Neural crest cell (in vitro differentiated cells): ENCODE results near the gene BCKDHB. TPM values are rescaled to one million over a fixed set of nuclear protein-coding genes. Genes with fewer than 3 reads are reported as not detected.
"Not testable (repeated sequence)": the region's sequence is repeated elsewhere in the genome, so short reads cannot be mapped to it uniquely, and the experiment has no call there.

ENCODE experiments used
- DNase-seq: peaks from one replicate; pipeline ENCODE4 v3.0.0; 2021; ENCODE audit warnings: low read depth, mixed read lengths, low spot score
- H3K27ac Mint-ChIP-seq: one replicate; pipeline ENCODE4 v1.8.0; 2021; ENCODE audit warnings: mild to moderate bottlenecking, mixed read lengths; ENCODE audit not compliant: unreplicated experiment
- H3K27me3 Mint-ChIP-seq: 2 replicates; pipeline ENCODE4 v1.8.0; 2021; ENCODE audit warnings: low read depth, mild to moderate bottlenecking, mixed read lengths
- H3K36me3 Mint-ChIP-seq: 2 replicates; pipeline ENCODE4 v1.8.0; 2021; ENCODE audit warnings: low read depth, mild to moderate bottlenecking, mixed read lengths
- H3K4me1 Mint-ChIP-seq: 2 replicates; pipeline ENCODE4 v1.8.0; 2021; ENCODE audit warnings: mixed read lengths
- H3K4me3 Mint-ChIP-seq: one replicate; pipeline ENCODE4 v1.8.0; 2021; ENCODE audit warnings: mild to moderate bottlenecking, mixed read lengths
- H3K9me3 Mint-ChIP-seq: 2 replicates; pipeline ENCODE4 v1.8.0; 2021; ENCODE audit warnings: mixed read lengths
- total RNA-seq: library from RNA; stranded (reverse); gene quantifications from 2 replicates; pipeline ENCODE4 v1.2.1, GENCODE V29; 2021
- TF ChIP-seq, protein P1 (sequence below): fragments of 200-600 bp; sonication (generic); conservative IDR thresholded peaks from 2 replicates; pipeline ENCODE4 v1.5.0; 2021; ENCODE audit warnings: antibody characterized with exemption, mild to moderate bottlenecking

Gene BCKDHB
- total RNA-seq, 1 donor from 2014 or later: 27.0 TPM

DNA sequence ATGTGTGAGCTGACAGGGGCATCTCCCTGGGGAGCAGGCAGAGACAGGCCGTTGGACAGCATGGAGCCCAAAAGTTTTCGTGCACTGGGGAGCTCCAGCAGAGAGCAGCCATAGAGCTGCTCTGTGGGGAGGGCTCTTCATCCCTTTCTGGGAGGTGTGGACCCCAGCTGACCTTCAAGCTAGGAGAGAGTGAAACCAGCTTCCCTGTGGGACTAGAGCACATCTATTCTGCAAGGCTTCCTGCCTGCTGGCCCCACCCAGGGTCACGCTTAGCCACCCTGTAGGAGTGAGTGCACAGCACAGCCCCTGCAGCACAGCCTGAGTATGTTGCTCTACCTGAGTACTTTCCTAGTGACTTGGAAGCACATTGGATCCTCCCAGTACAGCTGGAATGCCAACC, 183.3 kb downstream of the BCKDHB start:
- no peaks in the 10 kb centered on the region for H3K4me1 Mint-ChIP-seq
- TF ChIP-seq, protein P1, sequence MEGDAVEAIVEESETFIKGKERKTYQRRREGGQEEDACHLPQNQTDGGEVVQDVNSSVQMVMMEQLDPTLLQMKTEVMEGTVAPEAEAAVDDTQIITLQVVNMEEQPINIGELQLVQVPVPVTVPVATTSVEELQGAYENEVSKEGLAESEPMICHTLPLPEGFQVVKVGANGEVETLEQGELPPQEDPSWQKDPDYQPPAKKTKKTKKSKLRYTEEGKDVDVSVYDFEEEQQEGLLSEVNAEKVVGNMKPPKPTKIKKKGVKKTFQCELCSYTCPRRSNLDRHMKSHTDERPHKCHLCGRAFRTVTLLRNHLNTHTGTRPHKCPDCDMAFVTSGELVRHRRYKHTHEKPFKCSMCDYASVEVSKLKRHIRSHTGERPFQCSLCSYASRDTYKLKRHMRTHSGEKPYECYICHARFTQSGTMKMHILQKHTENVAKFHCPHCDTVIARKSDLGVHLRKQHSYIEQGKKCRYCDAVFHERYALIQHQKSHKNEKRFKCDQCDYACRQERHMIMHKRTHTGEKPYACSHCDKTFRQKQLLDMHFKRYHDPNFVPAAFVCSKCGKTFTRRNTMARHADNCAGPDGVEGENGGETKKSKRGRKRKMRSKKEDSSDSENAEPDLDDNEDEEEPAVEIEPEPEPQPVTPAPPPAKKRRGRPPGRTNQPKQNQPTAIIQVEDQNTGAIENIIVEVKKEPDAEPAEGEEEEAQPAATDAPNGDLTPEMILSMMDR: no peak
- peaks cover 14% of the 10 kb centered on the region for H3K9me3 Mint-ChIP-seq
- H3K27ac Mint-ChIP-seq: no peak overlapping the region
- no peaks in the 10 kb centered on the region for H3K27me3 Mint-ChIP-seq
- no peak for DNase-seq
- H3K36me3 Mint-ChIP-seq: peaks cover 25% of the 10 kb centered on the region
- H3K4me3 Mint-ChIP-seq: no peak overlapping the region

DNA sequence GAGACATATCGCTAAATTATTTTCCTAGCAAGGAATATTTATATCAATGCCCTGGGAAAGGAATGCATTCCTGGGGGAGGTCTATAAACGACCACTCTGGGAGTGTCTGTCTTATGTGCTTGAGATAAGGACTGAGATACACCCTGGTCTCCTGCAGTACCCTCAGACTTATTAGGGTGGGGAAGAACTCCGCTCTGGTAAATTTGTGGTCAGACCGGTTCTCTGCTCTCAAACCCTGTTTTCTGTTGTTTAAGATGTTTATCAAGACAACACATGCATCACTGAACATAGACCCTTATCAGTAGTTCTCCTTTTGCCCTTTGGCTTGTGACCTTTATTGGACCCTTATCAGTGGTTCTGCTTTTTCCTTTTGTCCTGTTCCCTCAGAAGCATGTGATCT, 188.1 kb downstream of the BCKDHB start:
- peaks cover 20% of the 10 kb centered on the region for H3K9me3 Mint-ChIP-seq
- H3K4me3 Mint-ChIP-seq, H3K4me1 Mint-ChIP-seq, H3K27ac Mint-ChIP-seq, DNase-seq, H3K27me3 Mint-ChIP-seq: not testable (repeated sequence)
- peaks cover 34% of the 10 kb centered on the region for H3K36me3 Mint-ChIP-seq

DNA sequence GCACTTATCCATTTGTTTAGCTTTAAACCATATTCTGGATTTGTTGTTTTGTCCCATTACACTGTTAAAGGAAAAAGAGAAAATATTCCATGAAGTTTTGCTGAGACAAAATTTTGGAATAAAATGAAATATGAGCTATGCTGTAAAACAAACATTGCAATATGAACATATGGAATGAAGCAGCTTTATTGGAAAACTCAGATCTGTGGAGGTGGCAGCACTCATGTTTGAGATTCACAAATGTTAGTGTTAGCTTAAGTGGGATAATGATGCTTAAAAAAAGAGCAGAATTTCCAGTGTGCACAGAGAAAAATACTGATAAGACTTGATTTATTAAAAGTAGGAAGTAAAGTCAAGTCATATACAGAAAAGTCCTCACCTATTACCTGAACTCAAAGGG, 196.2 kb downstream of the BCKDHB start:
- Mint-ChIP-seq H3K27ac (no peak overlapping the region), H3K27me3 (no peaks in the 10 kb centered on the region), H3K36me3 (peaks cover 4% of the 10 kb centered on the region), H3K9me3 (peaks cover 4% of the 10 kb centered on the region), H3K4me3 (no peak overlapping the region), H3K4me1 (no peaks in the 10 kb centered on the region)
- DNase-seq: no peak
- TF ChIP-seq, protein P1: no peak

DNA sequence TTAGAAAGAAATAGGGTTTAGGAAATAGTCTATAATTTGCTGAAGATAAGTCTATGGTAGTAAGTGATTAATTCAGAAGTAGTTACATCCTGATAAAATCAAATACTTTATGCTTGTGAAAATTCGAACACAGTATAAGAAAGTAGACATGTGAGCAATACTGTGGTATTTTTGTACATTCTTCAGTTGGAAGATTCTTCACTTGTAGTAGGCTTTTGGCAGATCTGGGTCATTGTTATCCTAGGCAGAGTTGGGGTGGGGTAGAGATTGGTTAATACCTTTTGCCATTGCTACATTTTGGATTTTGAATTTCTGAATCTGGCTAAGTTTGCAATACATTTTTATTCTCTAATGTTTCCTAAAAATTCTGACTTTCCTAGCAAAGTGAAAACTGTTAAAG, 197.5 kb downstream of the BCKDHB start:
- no peak overlapping the region for H3K27ac Mint-ChIP-seq

DNA sequence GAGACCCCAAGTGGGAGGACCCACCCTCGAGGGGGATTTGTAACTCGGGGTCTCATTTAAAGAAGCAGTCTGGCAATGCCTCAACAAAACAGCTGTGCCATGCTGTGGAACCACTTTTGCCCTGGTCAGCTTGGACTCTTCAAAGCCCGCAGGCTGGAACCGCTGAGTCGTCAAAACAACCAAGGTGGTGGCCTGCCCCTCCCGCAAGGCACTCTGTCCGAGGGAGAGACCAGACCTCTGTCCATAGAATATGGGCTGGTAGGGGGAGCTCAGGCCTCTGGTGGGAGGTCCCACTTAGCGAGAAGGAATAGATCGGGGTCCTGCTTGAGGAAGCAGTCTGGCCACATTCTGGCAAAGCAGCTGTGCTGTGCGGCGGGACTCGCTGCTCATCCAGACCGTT, 208.1 kb downstream of the BCKDHB start:
- Mint-ChIP-seq H3K4me1 (peaks cover 10% of the 10 kb centered on the region), H3K27ac (no peak overlapping the region), H3K9me3 (peaks cover 25% of the 10 kb centered on the region), H3K27me3 (no peaks in the 10 kb centered on the region), H3K4me3 (no peak overlapping the region), H3K36me3 (peaks cover 31% of the 10 kb centered on the region)
- no peak for DNase-seq
- TF ChIP-seq, protein P1: no peak

More for the DNA sequence above, 197.5 kb downstream of the BCKDHB start:
- no peaks in the 10 kb centered on the region for H3K4me1 Mint-ChIP-seq
- H3K27me3 Mint-ChIP-seq: no peaks in the 10 kb centered on the region
- TF ChIP-seq, protein P1: no peak
- H3K9me3 Mint-ChIP-seq: peaks cover 4% of the 10 kb centered on the region
- DNase-seq: no peak
- H3K4me3 Mint-ChIP-seq: no peak overlapping the region
- H3K36me3 Mint-ChIP-seq: peaks cover 4% of the 10 kb centered on the region

DNA sequence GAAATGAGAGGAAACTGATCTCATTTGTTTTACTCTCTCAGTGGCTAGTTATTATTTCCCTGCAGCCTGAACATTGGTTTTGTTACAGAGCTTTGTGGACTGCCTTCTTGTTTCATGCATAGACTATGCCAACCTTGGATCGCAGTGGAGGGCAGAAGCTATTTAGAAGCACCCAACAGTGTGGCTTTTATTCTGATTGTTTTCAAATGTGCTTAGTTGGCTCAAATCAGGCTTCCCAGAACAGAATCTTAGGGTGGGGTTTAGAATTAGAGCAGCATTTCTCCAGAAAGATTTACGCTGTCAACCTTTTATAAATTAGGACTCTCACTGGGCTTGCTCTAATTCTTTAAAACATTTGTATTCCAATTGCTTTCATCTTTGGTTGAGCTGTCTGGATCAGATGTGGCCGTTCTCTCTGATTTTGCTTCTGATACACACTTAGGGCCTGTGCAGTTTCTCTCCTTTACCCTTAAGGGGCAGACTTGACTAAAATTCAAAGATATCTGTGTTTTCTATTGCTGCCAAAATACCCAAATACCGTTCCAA, 210.3 kb downstream of the BCKDHB start:
- Mint-ChIP-seq H3K4me3 (no peak overlapping the region), H3K9me3 (peaks cover 15% of the 10 kb centered on the region), H3K27me3 (no peaks in the 10 kb centered on the region), H3K27ac (peak overlapping the region; percentile 8), H3K36me3 (peaks cover 16% of the 10 kb centered on the region), H3K4me1 (peaks cover 10% of the 10 kb centered on the region)
- no peak for DNase-seq
- TF ChIP-seq, protein P1: no peak
